ENCODE measurements around the gene LMO2. TPM values are rescaled to one million over a fixed set of nuclear protein-coding genes. Genes with fewer than 3 reads are reported as not detected.
"Not testable (repeated sequence)": the region's sequence is repeated elsewhere in the genome, so short reads cannot be mapped to it uniquely, and the experiment has no call there.

Gene LMO2
- polyA plus RNA-seq, 3 donors, result 4.6 to 44.0 (median 21.5) TPM

- 52 to 80% (median 57%) methylated on average over 1 of the region's 1 CpG for WGBS, 3 donors
- no peak overlapping the region for H3K27ac ChIP-seq (ENCODE audit: low read depth, low read length)
Observed at GRCh38 chr11:33919645-33920044, 27.8 kb upstream of the LMO2 start.

DNA sequence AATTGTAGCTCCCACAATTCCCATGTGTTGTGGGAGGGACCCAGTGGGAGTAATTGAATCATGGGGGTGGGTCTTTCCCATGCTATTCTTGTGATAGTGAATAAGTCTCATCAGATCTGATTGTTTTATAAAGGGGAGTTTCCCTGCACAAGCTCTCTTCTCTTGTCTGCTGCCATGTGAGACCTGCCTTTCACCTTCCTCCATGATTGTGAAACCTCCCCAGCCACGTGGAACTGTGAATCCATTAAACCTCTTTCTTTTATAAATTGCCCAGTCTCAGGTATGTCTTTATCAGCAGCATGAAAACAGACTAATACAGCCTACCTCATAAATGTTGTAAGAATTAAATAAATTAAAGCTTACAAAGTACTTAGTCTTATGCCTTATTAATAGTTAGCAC, 25.5 kb upstream of the LMO2 start:
- WGBS, 3 donors, result 34 to 60% (median 47%) methylated on average over 1 of the region's 1 CpG
- not testable (repeated sequence) for H3K27ac ChIP-seq (ENCODE audit: low read depth, low read length)

GRCh38 chr11:33916736-33917135, 24.9 kb upstream of the LMO2 start:
- no peak overlapping the region for H3K27ac ChIP-seq (ENCODE audit: low read depth, low read length)

DNA sequence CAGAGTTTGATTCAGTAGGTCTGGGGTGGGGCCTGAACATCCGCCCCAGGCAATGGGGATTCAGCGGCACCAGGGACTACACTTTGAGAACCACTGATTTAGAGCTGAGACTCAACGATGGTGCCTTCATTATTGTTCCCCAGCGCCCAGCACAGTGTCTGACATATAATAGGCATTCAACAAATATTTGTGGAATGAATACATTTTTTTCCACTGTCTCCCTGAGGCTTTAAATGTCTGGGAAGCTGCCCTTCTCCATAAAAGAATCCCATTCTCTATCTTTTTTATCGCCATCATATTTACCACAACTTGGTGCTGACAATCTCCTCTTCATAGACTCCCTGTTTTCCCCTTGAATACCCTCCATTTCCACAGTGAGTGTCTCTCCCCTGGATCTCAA, 23.6 kb upstream of the LMO2 start:
- H3K27ac ChIP-seq (ENCODE audit: low read depth, low read length), result no peak overlapping the region
- 76 to 91% (median 83%) methylated on average over 5 of the region's 5 CpGs for WGBS, 3 donors

DNA sequence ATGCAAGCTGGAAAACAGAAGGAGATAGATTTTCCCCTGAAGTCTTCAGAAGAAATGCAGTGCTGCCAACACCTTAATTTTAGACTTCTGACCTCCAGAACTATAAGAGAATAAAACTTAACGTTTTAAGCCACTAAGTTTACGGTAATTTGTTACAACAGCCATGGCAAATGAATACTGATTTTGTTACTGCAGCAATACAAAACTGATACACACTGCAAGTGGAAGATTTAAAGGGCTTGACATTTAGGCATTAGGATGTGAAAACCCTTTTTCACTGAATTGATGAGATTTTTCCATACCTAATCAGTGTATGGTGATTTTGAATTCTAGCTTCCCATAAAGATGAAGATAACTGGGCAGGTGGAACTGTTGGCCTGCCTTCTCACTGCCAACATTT, 22.1 kb upstream of the LMO2 start:
- 82 to 89% (median 87%) methylated on average over 2 of the region's 2 CpGs for WGBS, 3 donors

GRCh38 chr11:33912405-33913361, 20.8 kb upstream of the LMO2 start:
- 46 to 62% (median 50%) methylated on average over 12 of the region's 12 CpGs for WGBS, 3 donors
- no peak overlapping the region for H3K27ac ChIP-seq (ENCODE audit: low read depth, low read length)

More for the DNA sequence above, 22.1 kb upstream of the LMO2 start:
- H3K27ac ChIP-seq (ENCODE audit: low read depth, low read length), result no peak overlapping the region

DNA sequence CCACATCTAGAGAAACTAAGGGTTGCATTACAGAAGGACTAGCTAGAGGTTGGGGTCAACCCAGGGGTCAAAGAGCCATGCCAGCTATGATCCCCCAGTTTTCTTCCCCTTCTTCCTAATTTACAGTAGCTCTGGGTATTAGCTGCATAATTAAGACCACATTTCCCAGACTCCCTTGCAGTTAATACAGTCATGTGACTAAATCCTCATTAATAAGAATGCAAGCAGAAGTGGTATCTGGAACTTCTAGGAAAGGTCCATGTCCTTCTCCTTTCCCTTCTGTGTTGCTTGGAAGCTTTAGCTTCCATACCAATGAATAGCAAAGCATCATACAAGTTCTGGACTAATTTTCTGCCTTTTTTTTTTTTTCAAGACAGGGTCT, 19.1 kb upstream of the LMO2 start:
- H3K27ac ChIP-seq (ENCODE audit: low read depth, low read length), result no peak overlapping the region

- WGBS, 3 donors, result 53 to 70% (median 62%) methylated on average over 6 of the region's 6 CpGs
- no peak overlapping the region for H3K27ac ChIP-seq (ENCODE audit: low read depth, low read length)
Observed at GRCh38 chr11:33910296-33910957, 18.6 kb upstream of the LMO2 start.

- no peak overlapping the region for H3K27ac ChIP-seq (ENCODE audit: low read depth, low read length)
Observed at GRCh38 chr11:33909552-33909951, 17.7 kb upstream of the LMO2 start.

GRCh38 chr11:33909150-33909549, 17.3 kb upstream of the LMO2 start:
- no peak overlapping the region for H3K27ac ChIP-seq (ENCODE audit: low read depth, low read length)
- 50 to 83% (median 54%) methylated on average over 3 of the region's 3 CpGs for WGBS, 3 donors

GRCh38 chr11:33907421-33907820, 15.5 kb upstream of the LMO2 start:
- WGBS, 3 donors, result 50 to 80% (median 52%) methylated on average over 9 of the region's 9 CpGs
- no peak overlapping the region for H3K27ac ChIP-seq (ENCODE audit: low read depth, low read length)

DNA sequence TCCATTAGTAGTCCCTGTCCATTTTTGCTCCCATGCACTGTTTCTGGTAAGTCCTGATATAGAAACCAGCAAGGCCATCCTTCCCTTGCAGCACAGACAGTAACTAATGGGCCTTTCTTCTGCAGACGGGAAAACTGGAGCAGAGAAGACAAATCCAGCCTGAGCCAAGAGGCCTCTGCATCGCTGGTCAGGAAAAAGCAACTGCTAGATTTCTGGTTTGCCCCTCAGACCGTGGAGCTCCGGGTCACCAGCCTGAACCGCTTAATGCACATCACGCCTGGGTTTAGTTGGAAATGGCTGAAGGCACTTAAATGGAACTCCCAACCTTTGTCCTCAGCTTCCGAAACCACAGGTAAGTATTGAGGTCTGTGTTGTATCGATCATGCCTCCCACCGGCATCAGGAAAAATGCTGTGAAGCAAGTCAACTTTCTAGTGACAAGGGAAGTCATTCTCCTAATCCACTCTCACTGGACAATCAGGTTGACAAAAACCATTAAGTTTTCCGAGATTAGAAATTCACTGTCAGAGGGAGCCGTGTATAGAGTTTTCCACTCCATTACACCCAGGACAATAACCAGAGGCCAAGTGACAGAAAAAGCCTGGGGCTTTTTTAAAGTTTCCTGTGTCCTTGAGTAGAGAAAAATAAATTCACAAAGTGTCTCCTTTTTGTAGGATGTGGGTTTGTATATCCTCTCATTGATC, 14.8 kb upstream of the LMO2 start:
- no peak overlapping the region for H3K27ac ChIP-seq (ENCODE audit: low read depth, low read length)
- 81 to 89% (median 85%) methylated on average over 11 of the region's 11 CpGs for WGBS, 3 donors

- H3K27ac ChIP-seq (ENCODE audit: low read depth, low read length), result no peak overlapping the region
- WGBS, 3 donors, result 60 to 81% (median 79%) methylated on average over 5 of the region's 5 CpGs
Observed at GRCh38 chr11:33904102-33904501, 12.2 kb upstream of the LMO2 start.

GRCh38 chr11:33900159-33900840, 8.4 kb upstream of the LMO2 start:
- no peak overlapping the region for H3K27ac ChIP-seq (ENCODE audit: low read depth, low read length)
- WGBS, 3 donors, result 52 to 78% (median 54%) methylated on average over 7 of the region's 7 CpGs

GRCh38 chr11:33899400-33900037, 7.6 kb upstream of the LMO2 start:
- WGBS, 3 donors, result 30 to 48% (median 38%) methylated on average over 11 of the region's 11 CpGs

GRCh38 chr11:33898957-33899356, 7.1 kb upstream of the LMO2 start:
- WGBS, 3 donors, result 74 to 85% (median 76%) methylated on average over 3 of the region's 3 CpGs
- H3K27ac ChIP-seq (ENCODE audit: low read depth, low read length), result no peak overlapping the region

More at GRCh38 chr11:33899400-33900037, 7.6 kb upstream of the LMO2 start:
- H3K27ac ChIP-seq (ENCODE audit: low read depth, low read length), result no peak overlapping the region

DNA sequence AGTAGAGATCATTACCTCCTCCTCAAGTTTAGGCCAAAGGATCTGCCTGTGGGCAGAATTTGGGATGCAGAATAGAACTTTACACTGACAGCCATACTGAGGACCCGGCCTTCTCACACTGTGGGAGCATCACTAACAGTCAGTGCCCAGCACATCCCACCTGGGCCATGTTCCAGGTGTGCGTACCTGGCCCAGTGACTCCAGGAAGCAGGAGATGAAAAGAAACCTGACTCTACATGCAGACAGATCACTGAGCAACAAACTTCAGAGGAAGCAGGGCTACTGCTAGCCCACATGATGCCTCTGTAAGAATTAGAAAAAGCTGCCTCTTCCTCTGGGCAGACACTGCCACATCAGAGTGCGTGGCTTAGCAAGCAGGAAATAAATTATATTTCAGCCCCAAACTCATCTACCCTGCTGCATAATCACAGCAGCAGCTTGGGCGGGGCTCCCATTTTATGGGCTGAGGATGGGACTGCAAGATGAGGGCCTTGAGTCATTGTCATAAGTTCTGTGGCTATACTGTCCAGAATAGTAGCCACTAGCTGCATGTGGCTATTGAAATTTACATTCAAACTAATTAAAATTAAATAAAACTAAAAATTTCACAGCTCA, 6.0 kb upstream of the LMO2 start:
- 84 to 90% (median 87%) methylated on average over 4 of the region's 4 CpGs for WGBS, 3 donors
- no peak overlapping the region for H3K27ac ChIP-seq (ENCODE audit: low read depth, low read length)

DNA sequence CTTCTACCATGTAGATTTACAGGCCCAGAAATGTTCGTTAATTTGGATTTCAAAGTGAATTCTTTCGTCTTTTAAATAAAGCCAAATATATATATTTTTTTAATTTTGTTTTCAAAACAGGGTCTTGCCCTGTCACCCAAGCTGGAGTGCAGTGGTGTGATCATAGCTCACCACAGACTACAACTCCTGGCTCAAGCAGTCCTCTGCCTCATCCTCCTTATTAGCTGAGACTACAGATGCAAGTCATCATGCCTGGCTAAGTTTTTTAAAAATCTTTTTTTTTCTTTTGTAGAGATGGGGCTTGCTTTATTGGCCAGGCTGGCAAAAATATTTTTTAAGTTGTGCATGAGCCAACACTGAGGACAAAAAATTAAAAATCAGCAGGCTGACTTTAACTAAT, 5.0 kb upstream of the LMO2 start:
- 79 to 91% (median 86%) methylated on average over 2 of the region's 2 CpGs for WGBS, 3 donors
- no peak overlapping the region for H3K27ac ChIP-seq (ENCODE audit: low read depth, low read length)
